Measurements from ENCODE around the gene LINGO1.

DNA sequence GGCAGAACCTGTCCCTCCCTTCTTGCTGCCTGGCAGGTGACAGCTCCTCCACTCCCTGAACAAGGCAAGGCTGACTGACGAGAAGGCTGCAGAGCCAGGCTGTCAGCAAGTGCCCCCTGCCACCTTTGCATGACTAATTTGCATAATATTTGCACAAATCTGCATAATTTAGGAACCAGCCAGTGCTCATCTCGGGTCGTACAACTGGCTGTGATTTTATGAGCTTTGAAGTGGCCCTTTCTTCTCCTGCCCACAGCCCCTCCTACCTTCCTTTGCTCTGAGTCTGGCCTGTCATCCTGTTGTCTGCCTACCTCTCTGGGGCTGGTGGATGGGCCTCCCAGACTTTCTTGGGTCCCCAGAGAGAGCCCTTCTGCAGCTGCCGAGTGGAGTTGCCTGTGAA is 58.9 kb downstream of the LINGO1 start:
- TF ChIP-seq, protein P1, sequence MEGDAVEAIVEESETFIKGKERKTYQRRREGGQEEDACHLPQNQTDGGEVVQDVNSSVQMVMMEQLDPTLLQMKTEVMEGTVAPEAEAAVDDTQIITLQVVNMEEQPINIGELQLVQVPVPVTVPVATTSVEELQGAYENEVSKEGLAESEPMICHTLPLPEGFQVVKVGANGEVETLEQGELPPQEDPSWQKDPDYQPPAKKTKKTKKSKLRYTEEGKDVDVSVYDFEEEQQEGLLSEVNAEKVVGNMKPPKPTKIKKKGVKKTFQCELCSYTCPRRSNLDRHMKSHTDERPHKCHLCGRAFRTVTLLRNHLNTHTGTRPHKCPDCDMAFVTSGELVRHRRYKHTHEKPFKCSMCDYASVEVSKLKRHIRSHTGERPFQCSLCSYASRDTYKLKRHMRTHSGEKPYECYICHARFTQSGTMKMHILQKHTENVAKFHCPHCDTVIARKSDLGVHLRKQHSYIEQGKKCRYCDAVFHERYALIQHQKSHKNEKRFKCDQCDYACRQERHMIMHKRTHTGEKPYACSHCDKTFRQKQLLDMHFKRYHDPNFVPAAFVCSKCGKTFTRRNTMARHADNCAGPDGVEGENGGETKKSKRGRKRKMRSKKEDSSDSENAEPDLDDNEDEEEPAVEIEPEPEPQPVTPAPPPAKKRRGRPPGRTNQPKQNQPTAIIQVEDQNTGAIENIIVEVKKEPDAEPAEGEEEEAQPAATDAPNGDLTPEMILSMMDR (IDR thresholded peaks at IDR 0.05), result no peak
- no peak for TF ChIP-seq POLR2A (IDR thresholded peaks at IDR 0.05)
